ENCODE measurements around the gene CPNE5.

The CPNE5 gene

GRCh38 chr6:36749829-36750489 lies 89.3 kb downstream of the CPNE5 start:
- no peak for DNase-seq

GRCh38 chr6:36746251-36746650 lies 93.0 kb downstream of the CPNE5 start:
- DNase-seq: peak in 1 of 58 donors; percentile 15

- peak in 1 of 58 donors; percentile 15 for DNase-seq
Observed at GRCh38 chr6:36745836-36746235, 93.4 kb downstream of the CPNE5 start.

- DNase-seq: no peak
Observed at GRCh38 chr6:36745283-36745682, 94.0 kb downstream of the CPNE5 start.

GRCh38 chr6:36744304-36744673 lies 95.0 kb downstream of the CPNE5 start:
- no peak for DNase-seq

- DNase-seq: no peak
Observed at GRCh38 chr6:36743538-36744303, 95.5 kb downstream of the CPNE5 start.

- DNase-seq: no peak
Observed at GRCh38 chr6:36743032-36743431, 96.2 kb downstream of the CPNE5 start.

GRCh38 chr6:36742146-36742545 lies 97.1 kb downstream of the CPNE5 start:
- no peak for DNase-seq

- no peak for DNase-seq
Observed at GRCh38 chr6:36740818-36741179, 98.4 kb downstream of the CPNE5 start.

- DNase-seq: no peak
Observed at GRCh38 chr6:36739947-36740817, 99.1 kb downstream of the CPNE5 start.

GRCh38 chr6:36738108-36738507 lies 101.1 kb downstream of the CPNE5 start:
- DNase-seq: no peak

- DNase-seq: no peak
Observed at GRCh38 chr6:36737043-36737785, 102.0 kb downstream of the CPNE5 start.

GRCh38 chr6:36735110-36736071 lies 103.9 kb downstream of the CPNE5 start:
- DNase-seq: peak in 15 of 58 donors; percentile 3 to 57 (median 16)

- DNase-seq: no peak
Observed at GRCh38 chr6:36734486-36735060, 104.7 kb downstream of the CPNE5 start.

- DNase-seq: no peak
Observed at GRCh38 chr6:36733300-36733699, 105.9 kb downstream of the CPNE5 start.

- no peak for DNase-seq
Observed at GRCh38 chr6:36731622-36732310, 107.5 kb downstream of the CPNE5 start.

- no peak for DNase-seq
Observed at GRCh38 chr6:36730424-36731380, 108.5 kb downstream of the CPNE5 start.

GRCh38 chr6:36729161-36729524 lies 110.1 kb downstream of the CPNE5 start:
- DNase-seq: no peak

Measured in anterior cingulate cortex (tissue), 58 donors.